Suprapubic skin (tissue), 4 donors: Measurements from ENCODE around the gene PIP5KL1.

ENCODE experiments used
- EP300 ChIP-seq: sonication (generic); formaldehyde crosslinking; IDR thresholded peaks from one replicate; pipeline ENCODE4 v1.6.1; 2017; ENCODE audit warnings: antibody characterized with exemption
- POLR2A ChIP-seq, 2 donors: fragments of 450-650 bp; IDR thresholded peaks; one replicate each; pipeline ENCODE4 v1.6.1; 2017; ENCODE audit warnings: antibody characterized with exemption in 2 of 2, mild to moderate bottlenecking in 2 of 2, moderate library complexity in 2 of 2
- POLR2AphosphoS5 ChIP-seq, 3 donors: sonication (generic); formaldehyde crosslinking; IDR thresholded peaks; one replicate each; pipeline ENCODE4 v1.6.1; 2017; ENCODE audit warnings: antibody characterized with exemption in 3 of 3
- TF ChIP-seq, protein P1 (sequence below), 2 donors: fragments of 200-600 bp in 1 of 2; fragments of 450-650 bp in 1 of 2; sonication (generic) in 1 of 2; IDR thresholded peaks; one replicate each; pipeline ENCODE4 v1.5.1; 2016 to 2019; ENCODE audit warnings: antibody characterized with exemption in 2 of 2, mild to moderate bottlenecking in 1 of 2, moderate library complexity in 1 of 2

DNA sequence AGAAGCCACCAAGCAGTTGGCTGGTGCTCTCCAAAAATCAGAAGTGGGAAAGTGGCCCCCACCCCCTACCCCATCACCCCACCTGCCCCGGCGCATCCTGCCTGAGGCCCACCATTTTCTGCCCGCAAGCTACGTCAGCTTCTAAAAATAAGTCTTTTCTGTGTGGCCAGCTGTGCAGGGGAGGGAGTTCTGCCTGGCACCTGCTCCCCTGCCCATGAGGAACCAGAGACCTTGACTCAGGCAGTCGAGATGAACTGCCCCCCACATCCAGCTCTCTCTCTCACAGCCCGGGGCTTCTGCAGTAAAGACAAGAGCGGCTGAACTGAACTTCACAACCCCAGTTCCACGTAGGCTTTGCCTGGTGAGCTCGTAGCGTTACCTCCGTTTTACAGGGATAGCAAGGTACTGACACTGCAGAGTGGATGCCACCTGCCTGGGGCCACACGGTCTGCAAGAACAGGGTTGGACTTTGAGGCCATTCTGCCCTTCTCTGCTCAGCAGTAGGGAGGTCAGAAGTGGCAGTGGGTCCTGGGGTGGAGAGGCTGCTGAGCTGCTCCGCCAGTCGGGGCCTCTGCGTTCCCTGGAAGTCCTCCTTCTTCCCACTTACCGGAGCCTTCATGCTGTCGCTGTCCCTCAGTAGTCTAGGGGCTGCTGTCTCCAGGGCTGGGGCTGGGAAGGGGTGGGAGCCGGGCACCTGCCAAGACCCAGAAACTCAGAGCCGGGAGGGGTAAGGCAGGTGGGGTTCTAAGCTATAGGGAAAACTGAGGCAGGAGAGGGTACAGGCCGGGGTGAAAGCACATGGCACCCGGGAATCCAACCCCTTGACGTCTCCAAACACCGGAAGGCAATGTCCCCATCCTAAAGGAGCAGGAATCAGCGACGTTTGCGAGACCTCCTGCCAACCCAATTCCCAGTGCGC is 14.5 kb downstream of the PIP5KL1 start:
- no peak for TF ChIP-seq POLR2AphosphoS5 (IDR thresholded peaks at IDR 0.05)
- TF ChIP-seq POLR2A (IDR thresholded peaks at IDR 0.05): no peak
- TF ChIP-seq, protein P1, sequence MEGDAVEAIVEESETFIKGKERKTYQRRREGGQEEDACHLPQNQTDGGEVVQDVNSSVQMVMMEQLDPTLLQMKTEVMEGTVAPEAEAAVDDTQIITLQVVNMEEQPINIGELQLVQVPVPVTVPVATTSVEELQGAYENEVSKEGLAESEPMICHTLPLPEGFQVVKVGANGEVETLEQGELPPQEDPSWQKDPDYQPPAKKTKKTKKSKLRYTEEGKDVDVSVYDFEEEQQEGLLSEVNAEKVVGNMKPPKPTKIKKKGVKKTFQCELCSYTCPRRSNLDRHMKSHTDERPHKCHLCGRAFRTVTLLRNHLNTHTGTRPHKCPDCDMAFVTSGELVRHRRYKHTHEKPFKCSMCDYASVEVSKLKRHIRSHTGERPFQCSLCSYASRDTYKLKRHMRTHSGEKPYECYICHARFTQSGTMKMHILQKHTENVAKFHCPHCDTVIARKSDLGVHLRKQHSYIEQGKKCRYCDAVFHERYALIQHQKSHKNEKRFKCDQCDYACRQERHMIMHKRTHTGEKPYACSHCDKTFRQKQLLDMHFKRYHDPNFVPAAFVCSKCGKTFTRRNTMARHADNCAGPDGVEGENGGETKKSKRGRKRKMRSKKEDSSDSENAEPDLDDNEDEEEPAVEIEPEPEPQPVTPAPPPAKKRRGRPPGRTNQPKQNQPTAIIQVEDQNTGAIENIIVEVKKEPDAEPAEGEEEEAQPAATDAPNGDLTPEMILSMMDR (IDR thresholded peaks at IDR 0.05): no peak
- TF ChIP-seq EP300: no peak
